Testis (tissue), 2 donors: Measurements from ENCODE around the gene KCNQ1.

Experiments used
- CTCF ChIP-seq, 3 experiments: fragments of 450-650 bp in 2 of 3; fragments of 200-600 bp in 1 of 3; sonication (generic) in 1 of 3; IDR thresholded peaks; one replicate each; pipeline ENCODE4 v1.5.1; 2016 to 2019; ENCODE audit warnings: antibody characterized with exemption in 3 of 3, mild to moderate bottlenecking in 2 of 3, moderate library complexity in 1 of 3
- POLR2A ChIP-seq: fragments of 450-650 bp; IDR thresholded peaks from one replicate; pipeline ENCODE4 v1.6.1; 2017; ENCODE audit warnings: antibody characterized with exemption, mild to moderate bottlenecking, moderate library complexity

GRCh38 chr11:2730272-2731129, 285.7 kb downstream of the KCNQ1 start:
- TF ChIP-seq CTCF (IDR thresholded peaks at IDR 0.05) (no peak), POLR2A (no peak)
